HFFc6 (cell line): ENCODE measurements around the gene CYP21A2. TPM values are rescaled to one million over a fixed set of nuclear protein-coding genes. Genes with fewer than 3 reads are reported as not detected.
"Not testable (repeated sequence)": the region's sequence is repeated elsewhere in the genome, so short reads cannot be mapped to it uniquely, and the experiment has no call there.

ENCODE experiments used
- DNase-seq: peaks from one replicate; pipeline ENCODE4 v3.0.0-alpha.2; 2018
- H3K27ac Mint-ChIP-seq: 2 replicates; pipeline ENCODE4 v1.8.0; 2020; ENCODE audit warnings: mild to moderate bottlenecking, mixed read lengths
- H3K27me3 Mint-ChIP-seq: 2 replicates; pipeline ENCODE4 v1.8.0; 2021; ENCODE audit warnings: mild to moderate bottlenecking, moderate library complexity, mixed read lengths; ENCODE audit not compliant: insufficient read depth
- H3K36me3 Mint-ChIP-seq: 2 replicates; pipeline ENCODE4 v1.8.0; 2021; ENCODE audit warnings: low read depth, mixed read lengths
- H3K4me1 Mint-ChIP-seq: 2 replicates; pipeline ENCODE4 v1.8.0; 2020; ENCODE audit warnings: low read depth, mixed read lengths
- H3K4me3 Mint-ChIP-seq: 2 replicates; pipeline ENCODE4 v1.8.0; 2020; ENCODE audit warnings: mild to moderate bottlenecking, moderate library complexity, mixed read lengths
- H3K9me3 Mint-ChIP-seq: 2 replicates; pipeline ENCODE4 v1.8.0; 2020; ENCODE audit warnings: mild to moderate bottlenecking, mixed read lengths
- total RNA-seq, 6 experiments: library from RNA; stranded (reverse); fragmentation: NEBNext Ultra II Directional; extraction: Animal tissue kit (Norgen Biotek cat#: 25700); gene quantifications; 2 replicates in 1 of 6; 3 replicates in 5 of 6; pipeline ENCODE4 v1.2.3, GENCODE V29; 2021
- TF ChIP-seq, protein P1 (sequence below): fragments of 200-600 bp; sonication (generic); IDR thresholded peaks from 2 replicates; pipeline ENCODE4 v1.5.0; 2021; ENCODE audit warnings: antibody characterized with exemption, mild to moderate bottlenecking

The CYP21A2 gene
- total RNA-seq, 6 experiments from 2014 or later, result 0.17 TPM; not detected in 5

GRCh38 chr6:32056254-32056653, 18.0 kb downstream of the CYP21A2 start:
- Mint-ChIP-seq H3K9me3 (no peaks in the 10 kb centered on the region), H3K36me3 (no peaks in the 10 kb centered on the region), H3K4me3 (no peak overlapping the region), H3K27me3 (peaks cover 28% of the 10 kb centered on the region), H3K27ac (no peak overlapping the region), H3K4me1 (no peaks in the 10 kb centered on the region)
- DNase-seq, result no peak
- TF ChIP-seq, protein P1, sequence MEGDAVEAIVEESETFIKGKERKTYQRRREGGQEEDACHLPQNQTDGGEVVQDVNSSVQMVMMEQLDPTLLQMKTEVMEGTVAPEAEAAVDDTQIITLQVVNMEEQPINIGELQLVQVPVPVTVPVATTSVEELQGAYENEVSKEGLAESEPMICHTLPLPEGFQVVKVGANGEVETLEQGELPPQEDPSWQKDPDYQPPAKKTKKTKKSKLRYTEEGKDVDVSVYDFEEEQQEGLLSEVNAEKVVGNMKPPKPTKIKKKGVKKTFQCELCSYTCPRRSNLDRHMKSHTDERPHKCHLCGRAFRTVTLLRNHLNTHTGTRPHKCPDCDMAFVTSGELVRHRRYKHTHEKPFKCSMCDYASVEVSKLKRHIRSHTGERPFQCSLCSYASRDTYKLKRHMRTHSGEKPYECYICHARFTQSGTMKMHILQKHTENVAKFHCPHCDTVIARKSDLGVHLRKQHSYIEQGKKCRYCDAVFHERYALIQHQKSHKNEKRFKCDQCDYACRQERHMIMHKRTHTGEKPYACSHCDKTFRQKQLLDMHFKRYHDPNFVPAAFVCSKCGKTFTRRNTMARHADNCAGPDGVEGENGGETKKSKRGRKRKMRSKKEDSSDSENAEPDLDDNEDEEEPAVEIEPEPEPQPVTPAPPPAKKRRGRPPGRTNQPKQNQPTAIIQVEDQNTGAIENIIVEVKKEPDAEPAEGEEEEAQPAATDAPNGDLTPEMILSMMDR, result no peak

GRCh38 chr6:32057966-32058365, 19.8 kb downstream of the CYP21A2 start:
- TF ChIP-seq, protein P1, result no peak
- no peaks in the 10 kb centered on the region for H3K9me3 Mint-ChIP-seq
- H3K4me1 Mint-ChIP-seq, result no peaks in the 10 kb centered on the region
- peaks cover 22% of the 10 kb centered on the region for H3K27me3 Mint-ChIP-seq
- H3K27ac Mint-ChIP-seq, result no peak overlapping the region
- H3K4me3 Mint-ChIP-seq, result no peak overlapping the region
- no peaks in the 10 kb centered on the region for H3K36me3 Mint-ChIP-seq
- DNase-seq, result no peak

- H3K4me1 Mint-ChIP-seq, result no peaks in the 10 kb centered on the region
- no peaks in the 10 kb centered on the region for H3K36me3 Mint-ChIP-seq
- H3K27me3 Mint-ChIP-seq, result peaks cover 22% of the 10 kb centered on the region
- no peak overlapping the region for H3K4me3 Mint-ChIP-seq
- DNase-seq, result no peak
- H3K27ac Mint-ChIP-seq, result no peak overlapping the region
- TF ChIP-seq, protein P1, result no peak
- H3K9me3 Mint-ChIP-seq, result no peaks in the 10 kb centered on the region
Observed at GRCh38 chr6:32058511-32058963, 20.3 kb downstream of the CYP21A2 start.

- TF ChIP-seq, protein P1, result no peak; the same call in 1 of the 2 replicates
- H3K9me3 Mint-ChIP-seq, result no peaks in the 10 kb centered on the region
- no peak for DNase-seq
- peaks cover 13% of the 10 kb centered on the region for H3K27me3 Mint-ChIP-seq
- H3K4me1 Mint-ChIP-seq, result no peaks in the 10 kb centered on the region
- no peak overlapping the region for H3K27ac Mint-ChIP-seq
- H3K4me3 Mint-ChIP-seq, result no peak overlapping the region
- H3K36me3 Mint-ChIP-seq, result no peaks in the 10 kb centered on the region
Observed at GRCh38 chr6:32060966-32061655, 22.9 kb downstream of the CYP21A2 start.

GRCh38 chr6:32064706-32065105, 26.5 kb downstream of the CYP21A2 start:
- Mint-ChIP-seq H3K36me3 (no peaks in the 10 kb centered on the region), H3K9me3 (no peaks in the 10 kb centered on the region), H3K4me1 (no peaks in the 10 kb centered on the region), H3K27ac (no peak overlapping the region), H3K27me3 (peaks cover 9% of the 10 kb centered on the region), H3K4me3 (no peak overlapping the region)
- TF ChIP-seq, protein P1, result no peak
- no peak for DNase-seq

- not testable (repeated sequence) for DNase-seq, H3K27ac Mint-ChIP-seq, H3K4me1 Mint-ChIP-seq, H3K36me3 Mint-ChIP-seq, H3K4me3 Mint-ChIP-seq, H3K9me3 Mint-ChIP-seq
- peaks cover 14% of the 10 kb centered on the region for H3K27me3 Mint-ChIP-seq
Observed at GRCh38 chr6:32067521-32067920, 29.3 kb downstream of the CYP21A2 start.

DNA sequence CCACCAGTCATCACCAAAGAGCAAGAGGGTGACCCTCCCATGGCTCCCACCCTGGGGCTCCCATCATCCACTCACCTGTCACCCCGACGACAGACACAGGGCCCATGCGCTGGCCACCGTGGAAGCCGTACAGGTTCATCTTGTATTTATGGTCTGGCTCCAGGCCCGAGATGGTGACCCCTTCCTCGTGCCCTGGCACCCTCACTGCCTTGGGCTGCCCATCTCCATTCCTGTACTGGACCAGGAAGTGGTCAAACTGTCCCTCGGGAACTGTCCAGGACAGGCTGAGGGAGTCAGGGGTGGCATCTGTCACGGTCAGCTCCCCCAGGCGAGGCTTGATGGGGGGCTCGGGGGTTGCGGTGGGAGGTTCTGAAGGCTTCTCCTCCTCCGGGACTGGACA, 30.1 kb downstream of the CYP21A2 start:
- H3K4me3 Mint-ChIP-seq, DNase-seq, H3K27ac Mint-ChIP-seq, H3K4me1 Mint-ChIP-seq, H3K9me3 Mint-ChIP-seq, H3K36me3 Mint-ChIP-seq: not testable (repeated sequence)
- H3K27me3 Mint-ChIP-seq, result peaks cover 14% of the 10 kb centered on the region
